ENCODE measurements around the gene CHTF18. TPM values are rescaled to one million over a fixed set of nuclear protein-coding genes. Genes with fewer than 3 reads are reported as not detected.

CHTF18 gene
- total RNA-seq, 2 experiments from 2014 or later, result 30.7 to 31.1 TPM

DNA sequence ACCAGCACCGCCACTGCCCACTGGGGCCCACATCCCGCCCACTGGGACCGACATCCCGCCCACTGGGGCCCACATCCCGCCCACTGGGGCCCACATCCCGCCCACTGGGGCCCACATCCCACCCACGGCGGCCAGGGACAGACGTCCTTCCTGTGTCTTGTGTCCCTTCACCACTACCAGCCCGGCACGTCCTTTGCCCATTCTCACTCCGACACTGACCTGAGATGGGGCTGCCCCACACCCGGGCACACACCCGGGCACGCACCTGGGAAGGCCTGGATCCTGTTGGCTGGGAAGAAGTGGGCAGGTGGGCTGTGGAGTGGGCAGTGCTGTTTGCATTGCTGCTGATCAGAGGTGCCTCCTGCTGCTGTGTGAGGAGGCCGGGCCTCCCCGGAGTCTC is 40.5 kb downstream of the CHTF18 start:
- DNase-seq, result no peak
- H3K27me3 Mint-ChIP-seq, result peaks cover 5% of the 10 kb centered on the region
- Histone ChIP-seq H3K36me3 (ENCODE audit: insufficient read depth, low read length) (no peaks in the 10 kb centered on the region), H3K4me1 (ENCODE audit: insufficient read depth, low read length) (peaks cover 3% of the 10 kb centered on the region), H3K27ac (ENCODE audit: low read depth in 1 of 2, low read length in 2 of 2) (no peak overlapping the region), H3K9me3 (ENCODE audit: control insufficient read depth in 1 of 2, insufficient read depth in 1 of 2, low read length in 2 of 2) (peaks cover 0 to 7% of the 10 kb centered on the region in 2 experiments), H3K27me3 (ENCODE audit: control insufficient read depth in 1 of 2, insufficient read depth in 2 of 2, low read length in 2 of 2) (no peaks in the 10 kb centered on the region), H3K4me3 (ENCODE audit: low read length) (no peak overlapping the region)
- POLR2A ChIA-PET, result no interaction called here
- H3K4me1 Mint-ChIP-seq (ENCODE audit: low read depth), result no peaks in the 10 kb centered on the region
- ATAC-seq (ENCODE audit: poor library complexity), result no peak
- H3K36me3 Mint-ChIP-seq (ENCODE audit: low read depth), result no peaks in the 10 kb centered on the region
- TF ChIP-seq, protein P1, sequence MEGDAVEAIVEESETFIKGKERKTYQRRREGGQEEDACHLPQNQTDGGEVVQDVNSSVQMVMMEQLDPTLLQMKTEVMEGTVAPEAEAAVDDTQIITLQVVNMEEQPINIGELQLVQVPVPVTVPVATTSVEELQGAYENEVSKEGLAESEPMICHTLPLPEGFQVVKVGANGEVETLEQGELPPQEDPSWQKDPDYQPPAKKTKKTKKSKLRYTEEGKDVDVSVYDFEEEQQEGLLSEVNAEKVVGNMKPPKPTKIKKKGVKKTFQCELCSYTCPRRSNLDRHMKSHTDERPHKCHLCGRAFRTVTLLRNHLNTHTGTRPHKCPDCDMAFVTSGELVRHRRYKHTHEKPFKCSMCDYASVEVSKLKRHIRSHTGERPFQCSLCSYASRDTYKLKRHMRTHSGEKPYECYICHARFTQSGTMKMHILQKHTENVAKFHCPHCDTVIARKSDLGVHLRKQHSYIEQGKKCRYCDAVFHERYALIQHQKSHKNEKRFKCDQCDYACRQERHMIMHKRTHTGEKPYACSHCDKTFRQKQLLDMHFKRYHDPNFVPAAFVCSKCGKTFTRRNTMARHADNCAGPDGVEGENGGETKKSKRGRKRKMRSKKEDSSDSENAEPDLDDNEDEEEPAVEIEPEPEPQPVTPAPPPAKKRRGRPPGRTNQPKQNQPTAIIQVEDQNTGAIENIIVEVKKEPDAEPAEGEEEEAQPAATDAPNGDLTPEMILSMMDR (IDR thresholded peaks at IDR 0.05), result no peak
- H3K4me3 Mint-ChIP-seq, result no peak overlapping the region
- CTCF ChIA-PET, result no interaction called here
- intact Hi-C loops (cut with DNase I, micrococcal nuclease), result no loop called here
- H3K27ac Mint-ChIP-seq, result no peak overlapping the region
- H3K9me3 Mint-ChIP-seq, result no peaks in the 10 kb centered on the region

DNA sequence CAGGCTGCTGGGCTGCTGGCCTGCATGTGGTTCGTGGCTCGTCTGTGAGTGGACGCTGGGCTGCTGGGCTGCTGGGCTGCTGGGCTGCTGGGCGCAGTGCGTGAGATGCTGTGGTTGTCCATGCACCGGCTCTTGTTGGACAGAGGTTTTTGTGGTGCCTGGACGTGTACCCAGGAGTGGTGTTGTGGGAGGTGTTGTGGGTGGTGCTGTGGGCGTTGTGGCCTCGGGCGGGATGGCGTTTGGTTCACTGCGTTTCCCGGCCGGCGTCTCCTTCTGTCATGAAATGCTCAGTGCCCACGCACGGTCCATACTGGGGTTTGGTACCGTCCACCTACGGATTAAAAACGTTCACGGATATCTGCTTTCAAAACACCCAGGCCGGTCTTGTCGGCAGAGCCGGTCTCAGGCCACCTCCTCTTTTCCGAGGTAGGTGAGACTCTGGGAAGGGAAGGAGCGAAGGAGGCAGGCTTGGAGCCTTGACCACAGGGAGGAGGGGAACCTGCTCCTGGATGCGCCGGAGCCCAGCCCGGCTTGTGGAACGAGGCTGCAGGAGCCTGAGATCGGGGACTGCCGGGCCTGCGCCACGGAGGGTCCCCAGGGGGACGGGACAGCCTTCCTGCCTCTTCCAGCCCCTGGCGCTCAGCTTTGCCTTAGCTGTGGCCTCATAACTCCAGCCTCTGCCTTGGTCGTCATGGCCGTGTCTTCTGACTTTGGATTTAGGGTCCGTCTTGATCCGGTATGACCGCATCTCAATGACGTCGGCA is 41.9 kb downstream of the CHTF18 start:
- H3K9me3 ChIP-seq (ENCODE audit: control insufficient read depth in 1 of 2, insufficient read depth in 1 of 2, low read length in 2 of 2), result peaks cover 0 to 15% of the 10 kb centered on the region in 2 experiments
- H3K4me3 Mint-ChIP-seq, result no peak overlapping the region
- H3K27me3 Mint-ChIP-seq, result peaks cover 10% of the 10 kb centered on the region
- H3K36me3 Mint-ChIP-seq (ENCODE audit: low read depth), result no peaks in the 10 kb centered on the region
- CTCF ChIA-PET, result no interaction called here
- H3K27ac Mint-ChIP-seq, result no peak overlapping the region
- H3K9me3 Mint-ChIP-seq, result no peaks in the 10 kb centered on the region
- intact Hi-C loops (cut with DNase I, micrococcal nuclease), result no loop called here
- no peak for DNase-seq
- ATAC-seq (ENCODE audit: poor library complexity), result no peak
- H3K36me3 ChIP-seq (ENCODE audit: insufficient read depth, low read length), result no peaks in the 10 kb centered on the region
- H3K27ac ChIP-seq (ENCODE audit: low read depth in 1 of 2, low read length in 2 of 2), result no peak overlapping the region
- POLR2A ChIA-PET, result no interaction called here
- H3K27me3 ChIP-seq (ENCODE audit: control insufficient read depth in 1 of 2, insufficient read depth in 2 of 2, low read length in 2 of 2), result no peaks in the 10 kb centered on the region
- TF ChIP-seq, protein P1 (IDR thresholded peaks at IDR 0.05), result no peak
- no peaks in the 10 kb centered on the region for H3K4me1 Mint-ChIP-seq (ENCODE audit: low read depth)
- H3K4me1 ChIP-seq (ENCODE audit: insufficient read depth, low read length), result peaks cover 3% of the 10 kb centered on the region
- H3K4me3 ChIP-seq (ENCODE audit: low read length), result no peak overlapping the region

DNA sequence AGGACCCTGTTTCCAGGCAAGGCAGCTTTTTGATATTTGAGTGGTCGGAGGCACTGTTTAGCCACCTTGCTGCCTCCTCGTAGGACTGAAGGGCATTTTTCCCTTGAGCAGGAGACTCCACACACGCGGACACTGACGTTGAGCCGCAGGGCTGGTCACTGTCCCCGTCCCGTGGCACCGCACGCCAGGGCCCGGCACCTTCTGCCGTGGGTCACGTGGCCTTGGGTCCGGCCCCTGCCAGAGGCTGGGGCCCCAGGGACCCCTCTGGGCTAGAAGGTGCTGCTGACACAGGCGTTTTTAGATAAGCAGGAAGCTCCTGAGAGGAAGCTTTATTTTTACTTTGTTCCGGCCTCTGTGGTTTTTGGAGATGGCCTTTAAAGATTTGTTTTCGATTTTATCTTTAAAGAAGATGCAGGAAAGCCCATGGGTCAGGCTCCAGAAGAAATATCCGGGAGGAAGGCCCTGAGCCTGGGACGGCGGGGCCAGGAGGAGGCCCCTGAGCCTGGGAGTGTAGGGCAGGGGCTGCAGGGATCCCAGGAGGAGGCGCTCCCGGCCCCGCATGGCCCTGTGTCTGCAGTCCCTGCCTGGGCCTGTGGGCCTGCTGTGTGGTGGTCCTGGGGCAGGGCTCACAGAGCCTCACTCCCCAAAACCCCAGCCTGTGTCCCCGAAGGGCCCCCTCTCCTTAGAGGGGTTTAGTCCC is 42.6 kb downstream of the CHTF18 start:
- Mint-ChIP-seq H3K27ac (no peak overlapping the region), H3K4me1 (ENCODE audit: low read depth) (no peaks in the 10 kb centered on the region), H3K36me3 (ENCODE audit: low read depth) (no peaks in the 10 kb centered on the region), H3K27me3 (peaks cover 10% of the 10 kb centered on the region), H3K4me3 (no peak overlapping the region), H3K9me3 (no peaks in the 10 kb centered on the region)
- TF ChIP-seq, protein P1 (IDR thresholded peaks at IDR 0.05), result no peak
- ATAC-seq (ENCODE audit: poor library complexity) (no peak), DNase-seq (no peak)
- POLR2A ChIA-PET, result no interaction called here
- Histone ChIP-seq H3K4me3 (ENCODE audit: low read length) (no peak overlapping the region), H3K4me1 (ENCODE audit: insufficient read depth, low read length) (peaks cover 3% of the 10 kb centered on the region), H3K27me3 (ENCODE audit: control insufficient read depth in 1 of 2, insufficient read depth in 2 of 2, low read length in 2 of 2) (no peaks in the 10 kb centered on the region), H3K36me3 (ENCODE audit: insufficient read depth, low read length) (no peaks in the 10 kb centered on the region), H3K27ac (ENCODE audit: low read depth in 1 of 2, low read length in 2 of 2) (no peak overlapping the region), H3K9me3 (ENCODE audit: control insufficient read depth in 1 of 2, insufficient read depth in 1 of 2, low read length in 2 of 2) (peaks cover 6 to 23% of the 10 kb centered on the region in 2 experiments)
- CTCF ChIA-PET, result no interaction called here
- intact Hi-C loops (cut with DNase I, micrococcal nuclease), result no loop called here

Measured in CD4-positive, alpha-beta T cell (primary cell).